ENCODE results near the gene NSMF. TPM values are rescaled to one million over a fixed set of nuclear protein-coding genes. Genes with fewer than 3 reads are reported as not detected.

The NSMF gene
- total and polyA plus RNA-seq, 2 of the 8 experiments (the other 6 are each of a cell fraction or from before 2014, with no cell fraction given): 56.7 to 65.1 TPM

DNA sequence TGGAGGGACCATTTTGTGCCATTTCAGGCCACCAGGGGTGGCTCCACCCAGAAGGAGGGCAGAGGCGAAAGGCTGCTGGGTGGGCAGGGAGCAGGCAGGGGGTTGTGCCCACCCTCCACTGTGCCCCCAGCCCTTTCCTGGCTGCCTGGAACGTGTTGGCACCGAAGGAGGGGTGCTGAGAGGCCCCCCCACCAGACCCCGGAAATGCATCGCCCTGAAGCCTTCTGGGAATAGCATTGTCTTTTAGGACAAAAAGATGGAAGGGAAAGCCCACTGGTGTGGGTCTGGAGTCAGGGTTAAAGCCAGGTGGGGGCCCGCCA, 30.9 kb downstream of the NSMF start (continued):
- TF ChIP-seq, protein P1, sequence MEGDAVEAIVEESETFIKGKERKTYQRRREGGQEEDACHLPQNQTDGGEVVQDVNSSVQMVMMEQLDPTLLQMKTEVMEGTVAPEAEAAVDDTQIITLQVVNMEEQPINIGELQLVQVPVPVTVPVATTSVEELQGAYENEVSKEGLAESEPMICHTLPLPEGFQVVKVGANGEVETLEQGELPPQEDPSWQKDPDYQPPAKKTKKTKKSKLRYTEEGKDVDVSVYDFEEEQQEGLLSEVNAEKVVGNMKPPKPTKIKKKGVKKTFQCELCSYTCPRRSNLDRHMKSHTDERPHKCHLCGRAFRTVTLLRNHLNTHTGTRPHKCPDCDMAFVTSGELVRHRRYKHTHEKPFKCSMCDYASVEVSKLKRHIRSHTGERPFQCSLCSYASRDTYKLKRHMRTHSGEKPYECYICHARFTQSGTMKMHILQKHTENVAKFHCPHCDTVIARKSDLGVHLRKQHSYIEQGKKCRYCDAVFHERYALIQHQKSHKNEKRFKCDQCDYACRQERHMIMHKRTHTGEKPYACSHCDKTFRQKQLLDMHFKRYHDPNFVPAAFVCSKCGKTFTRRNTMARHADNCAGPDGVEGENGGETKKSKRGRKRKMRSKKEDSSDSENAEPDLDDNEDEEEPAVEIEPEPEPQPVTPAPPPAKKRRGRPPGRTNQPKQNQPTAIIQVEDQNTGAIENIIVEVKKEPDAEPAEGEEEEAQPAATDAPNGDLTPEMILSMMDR (IDR thresholded peaks at IDR 0.05; ENCODE audit: control extremely low read depth in 1 of 3, insufficient read depth in 1 of 3, low read depth in 1 of 3, low read length in 3 of 3): no peak
- TF ChIP-seq, protein P2, sequence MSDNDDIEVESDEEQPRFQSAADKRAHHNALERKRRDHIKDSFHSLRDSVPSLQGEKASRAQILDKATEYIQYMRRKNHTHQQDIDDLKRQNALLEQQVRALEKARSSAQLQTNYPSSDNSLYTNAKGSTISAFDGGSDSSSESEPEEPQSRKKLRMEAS (IDR thresholded peaks at IDR 0.05): no peak

All from H1 (cell line).